IPS-20b (cell line): ENCODE results near the gene NRXN2.

Source experiments
- H3K27ac ChIP-seq: one replicate; pipeline ENCODE4 v1.5.1; 2013; ENCODE audit warnings: low read length
- H3K27me3 ChIP-seq: 2 replicates; pipeline ENCODE4 v1.6.1; 2013; ENCODE audit warnings: mild to moderate bottlenecking, low read length, inconsistent platforms; ENCODE audit not compliant: insufficient read depth
- H3K36me3 ChIP-seq: 2 replicates; pipeline ENCODE4 v1.6.1; 2013; ENCODE audit warnings: low read depth, mild to moderate bottlenecking, inconsistent platforms, low read length, moderate library complexity; ENCODE audit not compliant: insufficient read depth
- H3K4me1 ChIP-seq: 2 replicates; pipeline ENCODE4 v1.6.1; 2013; ENCODE audit warnings: mild to moderate bottlenecking, control low read depth, inconsistent platforms, low read length, moderate library complexity; ENCODE audit not compliant: insufficient read depth
- H3K4me3 ChIP-seq: 2 replicates; pipeline ENCODE4 v1.5.1; 2013; ENCODE audit warnings: mild to moderate bottlenecking, low read length, inconsistent platforms
- H3K9ac ChIP-seq: 2 replicates; pipeline ENCODE4 v1.6.1; 2013; ENCODE audit warnings: low read depth, mild to moderate bottlenecking, inconsistent platforms, low read length, moderate library complexity
- H3K9me3 ChIP-seq: 2 replicates; pipeline ENCODE4 v1.6.1; 2013; ENCODE audit warnings: mild to moderate bottlenecking, low read depth, low read length, inconsistent platforms; ENCODE audit not compliant: insufficient read depth

The NRXN2 gene

DNA sequence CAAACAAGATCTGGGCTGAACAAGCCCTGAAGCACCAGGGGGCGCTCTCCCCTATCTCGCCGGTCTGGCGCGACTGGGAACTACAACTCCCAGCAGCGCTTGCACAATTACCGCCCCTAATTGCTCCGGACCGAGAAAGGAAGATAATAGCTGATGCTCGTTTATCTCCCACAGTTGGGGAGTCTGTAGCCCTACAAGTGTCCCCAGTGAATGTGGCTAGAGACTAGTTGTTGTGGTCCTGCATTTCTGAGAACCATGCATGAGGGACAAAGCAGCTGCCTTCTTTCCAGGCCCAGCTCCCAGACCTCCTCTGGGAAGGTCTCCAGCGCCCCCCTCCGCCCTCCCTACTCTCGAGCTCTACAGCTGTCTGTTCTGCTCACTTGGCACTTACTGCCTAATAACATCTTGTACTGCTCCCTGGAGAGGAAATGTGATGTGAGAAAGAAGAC lies 34.4 kb downstream of the NRXN2 start:
- Histone ChIP-seq H3K4me3 (peak overlapping the region; percentile 93), H3K9ac (peak overlapping the region; percentile 79), H3K4me1 (peaks cover 5% of the 10 kb centered on the region; the same call in 1 of the 2 replicates), H3K36me3 (no peaks in the 10 kb centered on the region), H3K27me3 (peaks cover 30% of the 10 kb centered on the region), H3K27ac (no peak overlapping the region), H3K9me3 (no peaks in the 10 kb centered on the region)

DNA sequence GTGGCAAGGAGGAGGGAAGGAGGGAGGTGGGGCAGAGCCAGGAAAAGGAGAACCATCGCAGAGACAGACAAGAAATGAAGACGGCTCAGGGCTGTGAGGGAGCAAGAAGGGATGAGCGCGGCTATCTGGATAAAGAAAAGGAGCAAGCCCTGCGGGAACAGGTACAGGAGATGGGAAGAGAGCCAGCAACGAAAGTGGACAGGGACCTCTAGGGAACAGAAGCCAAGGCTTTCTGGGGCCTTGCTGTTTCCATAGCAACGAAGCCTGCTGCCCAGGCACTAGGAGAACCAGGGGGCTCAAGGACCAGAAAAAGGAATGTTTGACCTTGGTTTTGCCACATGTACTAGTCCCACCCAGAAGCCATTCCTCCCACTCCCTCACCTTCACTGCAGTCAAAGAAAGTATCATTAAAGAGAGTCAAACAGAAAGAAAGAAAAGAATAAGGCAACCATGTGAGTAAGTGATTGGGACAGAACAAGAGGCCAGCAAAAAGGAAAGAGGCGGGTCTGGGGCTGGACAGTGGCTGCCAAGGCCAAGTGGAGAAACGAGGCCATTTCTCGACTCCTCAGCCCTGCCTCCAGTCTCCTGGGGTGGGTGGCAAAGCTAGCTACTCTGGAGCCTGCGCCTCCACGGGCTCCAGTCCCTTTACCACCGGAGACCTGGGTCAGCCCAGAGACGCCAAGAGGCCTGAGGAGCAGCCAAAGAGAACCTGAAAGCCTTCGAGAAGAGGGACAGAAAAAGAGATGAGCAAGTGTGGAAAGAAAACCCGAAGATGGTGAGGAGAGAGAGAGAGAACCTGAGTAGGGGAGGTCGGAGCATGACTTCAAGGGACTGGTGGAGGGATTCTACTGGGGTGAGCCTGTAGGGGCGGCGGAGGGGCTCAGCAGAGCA lies 35.1 kb downstream of the NRXN2 start:
- no peaks in the 10 kb centered on the region for H3K36me3 ChIP-seq
- no peak overlapping the region; the same call in 1 of the 2 replicates for H3K9ac ChIP-seq
- H3K27me3 ChIP-seq, result peaks cover 25% of the 10 kb centered on the region
- no peak overlapping the region for H3K27ac ChIP-seq
- no peaks in the 10 kb centered on the region for H3K9me3 ChIP-seq
- peak overlapping the region; percentile 93; the same call in 1 of the 2 replicates for H3K4me3 ChIP-seq
- H3K4me1 ChIP-seq, result peaks cover 5% of the 10 kb centered on the region; the same call in 1 of the 2 replicates

DNA sequence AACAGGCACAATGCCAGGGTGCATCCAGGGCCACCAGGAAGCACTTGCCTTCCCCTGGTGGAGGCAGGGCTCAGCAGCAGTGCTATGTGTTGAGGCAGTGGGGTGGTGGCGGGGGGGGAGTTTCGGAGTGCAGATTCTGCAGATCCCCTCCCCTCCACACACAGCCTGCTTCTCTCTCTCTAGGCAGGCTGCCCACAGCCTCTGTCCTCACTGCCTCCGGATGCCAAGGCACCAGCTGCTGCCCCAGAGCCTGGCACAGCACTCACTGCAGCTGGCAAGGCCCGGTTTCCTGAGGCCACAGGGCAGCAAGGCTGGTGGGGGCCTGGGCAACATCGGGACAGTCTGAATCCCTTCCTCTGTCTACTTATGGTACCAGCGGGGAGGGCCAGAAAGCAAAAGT lies 35.8 kb downstream of the NRXN2 start:
- Histone ChIP-seq H3K4me1 (peaks cover 5% of the 10 kb centered on the region; the same call in 1 of the 2 replicates), H3K27me3 (peaks cover 20% of the 10 kb centered on the region), H3K27ac (no peak overlapping the region), H3K9ac (no peak overlapping the region), H3K4me3 (no peak overlapping the region), H3K36me3 (no peaks in the 10 kb centered on the region), H3K9me3 (no peaks in the 10 kb centered on the region)

DNA sequence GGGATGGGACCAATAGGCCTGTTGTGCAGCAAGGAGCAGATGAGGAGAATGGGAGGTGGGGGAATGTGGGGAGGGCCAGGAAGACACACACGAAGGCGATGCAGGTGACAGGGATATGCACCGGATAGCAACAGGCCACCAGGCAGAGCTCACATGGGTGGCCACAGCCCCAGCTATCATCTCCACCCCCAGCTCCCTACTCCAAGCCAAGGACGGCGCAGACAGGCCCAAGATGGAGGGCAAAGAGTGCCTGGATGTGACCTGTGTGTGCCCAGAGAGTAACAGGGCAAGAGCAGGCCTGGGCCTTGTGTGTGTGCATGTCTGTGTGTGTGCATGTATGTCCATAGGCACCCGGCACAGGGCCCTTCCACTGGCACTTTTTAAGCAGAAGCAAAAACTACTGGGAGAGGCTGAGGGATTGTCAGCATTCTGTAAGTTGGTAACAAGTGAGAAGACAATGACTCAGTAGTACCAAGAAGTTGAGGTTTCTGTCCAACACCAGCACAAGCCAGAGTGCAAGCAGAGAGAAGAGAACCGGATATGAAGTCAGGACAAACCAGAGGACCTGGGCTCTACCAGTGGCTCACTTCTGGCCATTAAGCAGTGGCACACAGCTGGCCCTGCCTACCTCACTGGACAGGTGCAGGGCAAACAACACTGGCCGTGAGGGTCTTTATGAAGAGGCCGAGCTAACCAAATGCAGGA lies 36.4 kb downstream of the NRXN2 start:
- Histone ChIP-seq H3K9ac (no peak overlapping the region), H3K4me1 (peaks cover 5% of the 10 kb centered on the region; the same call in 1 of the 2 replicates), H3K9me3 (no peaks in the 10 kb centered on the region), H3K4me3 (no peak overlapping the region), H3K27ac (no peak overlapping the region), H3K36me3 (no peaks in the 10 kb centered on the region), H3K27me3 (peaks cover 20% of the 10 kb centered on the region; the same call in 1 of the 2 replicates)

DNA sequence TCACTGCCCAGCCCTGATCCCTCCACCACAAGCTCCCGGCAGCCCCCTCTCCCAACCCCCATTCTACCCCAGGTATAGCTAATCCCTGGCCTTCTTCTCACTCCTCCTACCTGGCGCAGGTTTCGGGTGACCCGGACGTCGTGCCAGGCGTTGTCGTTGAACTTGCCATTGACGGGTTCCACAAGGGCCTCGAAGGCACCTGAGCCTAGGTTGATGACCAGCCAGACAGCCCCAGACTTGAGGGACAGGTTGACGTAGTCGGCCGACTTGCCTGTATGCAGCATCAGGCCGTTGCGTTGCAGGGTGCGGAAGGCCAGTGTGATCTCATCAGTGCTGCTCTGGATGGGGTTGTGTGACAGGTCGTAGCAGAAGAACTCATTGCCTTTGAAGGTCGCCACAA lies 37.5 kb downstream of the NRXN2 start:
- Histone ChIP-seq H3K4me3 (no peak overlapping the region), H3K36me3 (no peaks in the 10 kb centered on the region), H3K9me3 (no peaks in the 10 kb centered on the region), H3K27me3 (peaks cover 23% of the 10 kb centered on the region; the same call in 1 of the 2 replicates), H3K9ac (no peak overlapping the region), H3K27ac (no peak overlapping the region), H3K4me1 (peaks cover 5% of the 10 kb centered on the region; the same call in 1 of the 2 replicates)

DNA sequence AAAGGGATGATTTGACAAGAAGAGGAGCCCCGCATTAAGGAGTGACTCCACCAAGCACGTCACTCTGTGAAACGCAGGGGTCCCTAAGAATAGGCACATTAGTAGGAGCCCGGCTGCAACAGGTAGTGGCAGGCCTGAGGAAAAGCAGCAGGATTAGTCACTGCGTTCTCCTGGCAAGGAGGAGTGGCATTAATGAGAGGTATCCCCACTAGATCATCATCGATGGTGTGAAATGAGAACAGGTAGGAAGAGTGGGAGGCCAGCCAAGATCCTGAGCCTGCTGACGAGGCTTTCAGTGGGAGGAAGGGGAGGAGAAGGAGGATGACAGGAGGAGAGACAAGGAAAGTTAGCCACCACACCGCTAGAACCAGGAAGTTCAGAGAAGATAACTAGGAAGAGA lies 38.6 kb downstream of the NRXN2 start:
- no peaks in the 10 kb centered on the region for H3K36me3 ChIP-seq
- peaks cover 5% of the 10 kb centered on the region; the same call in 1 of the 2 replicates for H3K4me1 ChIP-seq
- H3K9ac ChIP-seq, result no peak overlapping the region
- no peak overlapping the region for H3K27ac ChIP-seq
- H3K9me3 ChIP-seq, result no peaks in the 10 kb centered on the region
- no peak overlapping the region for H3K4me3 ChIP-seq
- H3K27me3 ChIP-seq, result peaks cover 26% of the 10 kb centered on the region; the same call in 1 of the 2 replicates

DNA sequence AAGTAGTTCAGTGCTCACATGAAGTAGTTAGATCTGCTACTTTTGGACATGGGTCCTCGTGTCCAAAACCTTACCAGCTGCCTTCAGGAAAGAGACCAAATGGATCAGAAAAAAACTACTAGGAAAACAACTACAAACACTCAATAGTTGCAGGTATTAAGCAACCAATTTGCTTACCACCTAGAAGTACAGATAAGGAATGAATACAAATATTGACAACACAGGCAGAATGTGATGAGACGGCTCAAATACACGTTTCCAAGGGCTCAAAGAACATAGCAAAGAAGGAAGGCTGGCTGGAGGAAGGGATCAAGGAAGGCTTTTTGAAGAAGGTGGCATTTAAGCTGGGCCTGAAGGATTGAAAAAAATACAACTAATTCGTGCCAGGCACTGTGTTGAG lies 41.8 kb downstream of the NRXN2 start:
- peaks cover 38% of the 10 kb centered on the region; the same call in 1 of the 2 replicates for H3K27me3 ChIP-seq
- no peaks in the 10 kb centered on the region for H3K36me3 ChIP-seq
- H3K27ac ChIP-seq, result no peak overlapping the region

DNA sequence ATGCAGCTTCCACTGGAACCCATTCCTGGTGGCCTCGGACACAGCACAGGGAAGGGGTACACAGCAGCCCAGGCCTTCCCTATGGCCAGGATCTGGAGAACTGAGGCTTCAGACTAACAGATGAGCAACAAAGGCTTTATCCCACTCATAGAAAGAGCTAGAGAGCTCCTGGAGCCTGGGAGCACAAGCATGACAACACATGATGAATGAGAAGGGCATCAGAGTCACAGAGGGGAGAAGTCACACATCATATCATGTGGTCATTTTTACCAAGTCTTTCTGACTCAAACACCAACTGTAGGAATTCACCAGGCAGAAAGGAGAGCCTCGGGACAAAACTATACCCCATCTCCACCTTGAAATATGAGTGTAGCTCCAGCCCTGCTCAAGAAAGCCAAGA lies 43.2 kb downstream of the NRXN2 start:
- H3K27me3 ChIP-seq, result peaks cover 38% of the 10 kb centered on the region; the same call in 1 of the 2 replicates

More for the DNA sequence above, 41.8 kb downstream of the NRXN2 start:
- Histone ChIP-seq H3K4me3 (no peak overlapping the region), H3K9ac (no peak overlapping the region), H3K9me3 (no peaks in the 10 kb centered on the region), H3K4me1 (no peaks in the 10 kb centered on the region)

DNA sequence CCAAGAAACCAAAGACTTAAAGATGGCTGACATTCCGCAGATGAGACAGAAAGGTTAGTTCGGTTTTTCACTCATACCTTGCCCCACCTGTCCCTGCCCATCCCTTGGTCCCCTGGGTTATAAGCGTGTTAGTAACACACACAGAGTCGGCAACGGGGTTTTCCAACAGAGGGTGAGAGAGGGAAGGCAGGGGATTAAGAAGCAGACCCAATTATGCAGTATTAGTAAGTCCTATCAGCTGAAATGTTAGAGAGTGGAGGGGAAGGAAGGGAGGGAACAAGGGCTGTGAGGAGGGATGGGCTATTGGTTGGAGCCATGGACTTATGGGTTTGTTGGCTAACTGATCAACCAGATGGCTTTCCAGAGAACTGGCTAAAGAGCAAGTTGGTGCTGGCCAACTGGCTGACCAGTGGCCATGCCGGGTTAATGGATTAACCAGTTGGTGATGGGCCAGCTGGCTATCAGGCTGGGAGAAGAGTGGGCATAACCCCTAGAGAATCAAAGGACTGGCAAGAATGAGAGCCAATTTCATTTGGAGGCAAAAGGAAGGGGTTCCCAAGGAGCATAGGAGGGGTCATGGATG lies 45.5 kb downstream of the NRXN2 start:
- Histone ChIP-seq H3K27me3 (peaks cover 38% of the 10 kb centered on the region; the same call in 1 of the 2 replicates), H3K4me3 (no peak overlapping the region), H3K9me3 (no peaks in the 10 kb centered on the region), H3K36me3 (no peaks in the 10 kb centered on the region), H3K4me1 (no peaks in the 10 kb centered on the region), H3K27ac (no peak overlapping the region), H3K9ac (no peak overlapping the region)

More for the DNA sequence above, 43.2 kb downstream of the NRXN2 start:
- Histone ChIP-seq H3K9ac (no peak overlapping the region), H3K27ac (no peak overlapping the region), H3K4me1 (no peaks in the 10 kb centered on the region), H3K9me3 (no peaks in the 10 kb centered on the region), H3K36me3 (no peaks in the 10 kb centered on the region), H3K4me3 (no peak overlapping the region)

DNA sequence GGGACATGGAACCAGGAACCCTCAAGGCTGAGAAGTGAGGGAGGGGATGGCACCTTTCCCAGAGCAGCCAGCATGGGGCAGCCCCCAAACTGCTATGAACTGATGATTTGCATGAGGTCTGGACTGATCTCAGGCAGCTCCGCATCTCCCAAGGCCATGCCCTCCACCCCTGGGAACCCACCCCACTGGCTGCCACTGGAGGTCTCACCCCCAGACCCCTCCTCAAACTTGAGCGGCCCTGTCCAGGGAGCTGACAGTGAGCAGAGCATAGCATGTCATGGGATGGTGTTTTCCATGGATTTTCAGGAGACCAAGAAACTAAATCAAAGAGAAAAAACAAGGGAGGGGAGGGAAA lies 46.8 kb downstream of the NRXN2 start:
- no peaks in the 10 kb centered on the region for H3K9me3 ChIP-seq
- H3K4me3 ChIP-seq, result no peak overlapping the region
- H3K4me1 ChIP-seq, result no peaks in the 10 kb centered on the region
- no peak overlapping the region for H3K27ac ChIP-seq
- peaks cover 29% of the 10 kb centered on the region; the same call in 1 of the 2 replicates for H3K27me3 ChIP-seq
- H3K36me3 ChIP-seq, result no peaks in the 10 kb centered on the region
- H3K9ac ChIP-seq, result no peak overlapping the region

DNA sequence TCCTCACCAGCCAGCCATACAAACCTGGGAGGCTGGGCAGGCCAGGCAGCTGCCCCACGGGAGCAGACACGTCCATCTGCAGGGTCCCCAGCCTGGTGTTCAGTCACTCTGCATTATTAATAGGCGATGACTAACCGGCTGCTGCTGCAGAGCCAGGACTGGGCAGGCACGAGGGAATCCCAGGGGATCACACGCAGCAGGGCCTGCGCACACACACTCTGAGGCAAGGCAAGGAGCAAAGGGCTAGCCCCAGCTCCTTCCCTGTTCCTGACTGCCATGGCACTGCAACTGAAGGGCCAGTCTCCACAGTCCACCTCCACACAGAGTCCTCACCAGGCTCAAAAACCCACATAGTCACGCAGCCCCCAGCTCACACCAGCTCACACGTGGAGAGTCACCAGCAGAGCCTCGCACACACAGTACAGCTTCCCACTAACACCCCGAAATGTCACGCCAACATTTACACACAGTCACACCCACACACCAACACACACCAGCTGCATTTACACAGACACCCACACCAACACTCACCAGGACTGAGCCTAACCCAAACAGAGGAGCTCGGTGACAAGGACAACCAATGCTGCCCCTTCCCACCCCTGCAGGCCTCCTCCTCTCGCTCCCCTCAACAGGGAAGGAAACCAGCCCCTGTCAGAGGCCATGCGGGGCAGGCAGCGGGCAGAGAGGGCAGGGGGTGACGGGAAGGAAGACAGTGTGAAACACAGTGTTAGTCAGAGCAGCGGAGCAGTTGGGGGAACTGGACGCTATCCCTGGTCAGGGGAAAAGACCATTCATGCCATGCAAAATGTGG lies 47.3 kb downstream of the NRXN2 start:
- Histone ChIP-seq H3K9ac (no peak overlapping the region; the same call in 1 of the 2 replicates), H3K27ac (no peak overlapping the region), H3K9me3 (no peaks in the 10 kb centered on the region), H3K36me3 (no peaks in the 10 kb centered on the region), H3K4me3 (no peak overlapping the region), H3K4me1 (no peaks in the 10 kb centered on the region), H3K27me3 (peaks cover 26% of the 10 kb centered on the region; the same call in 1 of the 2 replicates)
